RPMI7951 (cell line): ENCODE results near the gene MAGI1. TPM values are rescaled to one million over a fixed set of nuclear protein-coding genes. Genes with fewer than 3 reads are reported as not detected.
A peak's percentile ranks its signal among the peaks of the same experiment; 100 is the strongest.

Experiments used
- DNase-seq: peaks from one replicate; pipeline ENCODE4 v3.0.0-alpha.2; 2012; ENCODE audit warnings: low read depth
- total RNA-seq: library from RNA; depleted of rRNA; stranded (reverse); fragments of >200 nt; shearing (Covaris generic); gene quantifications from 2 replicates; pipeline ENCODE4 v1.2.3, GENCODE V29; 2014

Gene MAGI1
- total RNA-seq, 1 experiment from 2014 or later: 4.1 TPM

- peak; percentile 30 for DNase-seq
Observed at GRCh38 chr3:66014651-66015050, 24.1 kb downstream of the MAGI1 start.

GRCh38 chr3:66014056-66014455 is 24.7 kb downstream of the MAGI1 start:
- no peak for DNase-seq

GRCh38 chr3:66012711-66013110 is 26.0 kb downstream of the MAGI1 start:
- no peak for DNase-seq

GRCh38 chr3:66010739-66011655 is 27.7 kb downstream of the MAGI1 start:
- peak; percentile 18 for DNase-seq

GRCh38 chr3:66010348-66010738 is 28.4 kb downstream of the MAGI1 start:
- DNase-seq: no peak

- DNase-seq: no peak
Observed at GRCh38 chr3:66004244-66004643, 34.5 kb downstream of the MAGI1 start.

GRCh38 chr3:66001626-66002025 is 37.1 kb downstream of the MAGI1 start:
- DNase-seq: no peak

- no peak for DNase-seq
Observed at GRCh38 chr3:66000506-66000905, 38.2 kb downstream of the MAGI1 start.

- DNase-seq: no peak
Observed at GRCh38 chr3:65999606-66000005, 39.1 kb downstream of the MAGI1 start.

GRCh38 chr3:65996589-65996988 is 42.1 kb downstream of the MAGI1 start:
- peak; percentile 60 for DNase-seq

- DNase-seq: no peak
Observed at GRCh38 chr3:65995515-65995914, 43.2 kb downstream of the MAGI1 start.

GRCh38 chr3:65995030-65995429 is 43.7 kb downstream of the MAGI1 start:
- peak; percentile 66 for DNase-seq

- DNase-seq: no peak
Observed at GRCh38 chr3:65993134-65993900, 45.4 kb downstream of the MAGI1 start.

GRCh38 chr3:65992106-65992505 is 46.6 kb downstream of the MAGI1 start:
- DNase-seq: no peak

GRCh38 chr3:65988411-65989180 is 50.1 kb downstream of the MAGI1 start:
- DNase-seq: no peak

GRCh38 chr3:65986285-65986684 is 52.4 kb downstream of the MAGI1 start:
- no peak for DNase-seq

GRCh38 chr3:65984975-65985374 is 53.7 kb downstream of the MAGI1 start:
- DNase-seq: no peak

GRCh38 chr3:65983100-65983499 is 55.6 kb downstream of the MAGI1 start:
- DNase-seq: no peak

GRCh38 chr3:65979731-65980130 is 59.0 kb downstream of the MAGI1 start:
- DNase-seq: peak; percentile 86

- DNase-seq: peak; percentile 69
Observed at GRCh38 chr3:65979162-65979561, 59.6 kb downstream of the MAGI1 start.

GRCh38 chr3:65978116-65978515 is 60.6 kb downstream of the MAGI1 start:
- DNase-seq: no peak

GRCh38 chr3:65975032-65975431 is 63.7 kb downstream of the MAGI1 start:
- no peak for DNase-seq
